Activated CD4-positive, alpha-beta T cell treated with anti-CD3 and anti-CD28 coated beads, Interleukin-2, amount 50 U/mL, for 16 hours (primary cell): ENCODE results near the gene PNPLA3.
A peak's percentile ranks its signal among the peaks of the same experiment; 100 is the strongest.

Experiments used
- DNase-seq: peaks from one replicate; pipeline ENCODE4 v3.0.0-alpha.2; 2020

PNPLA3 gene

GRCh38 chr22:43969021-43969878 is 45.6 kb downstream of the PNPLA3 start:
- DNase-seq: no peak

GRCh38 chr22:43969989-43970755 is 46.6 kb downstream of the PNPLA3 start:
- DNase-seq: no peak

GRCh38 chr22:43971112-43971511 is 47.5 kb downstream of the PNPLA3 start:
- no peak for DNase-seq

GRCh38 chr22:43972931-43973462 is 49.4 kb downstream of the PNPLA3 start:
- DNase-seq: no peak

GRCh38 chr22:43974028-43974545 is 50.5 kb downstream of the PNPLA3 start:
- DNase-seq: no peak

GRCh38 chr22:43975041-43975440 is 51.4 kb downstream of the PNPLA3 start:
- no peak for DNase-seq

GRCh38 chr22:43976861-43977795 is 53.5 kb downstream of the PNPLA3 start:
- no peak for DNase-seq

GRCh38 chr22:43978558-43978957 is 55.0 kb downstream of the PNPLA3 start:
- DNase-seq: no peak

GRCh38 chr22:43980579-43980978 is 57.0 kb downstream of the PNPLA3 start:
- no peak for DNase-seq

GRCh38 chr22:43980996-43981395 is 57.4 kb downstream of the PNPLA3 start:
- no peak for DNase-seq

- DNase-seq: no peak
Measured at GRCh38 chr22:43983808-43984207, 60.2 kb downstream of the PNPLA3 start.

GRCh38 chr22:43985532-43985931 is 61.9 kb downstream of the PNPLA3 start:
- no peak for DNase-seq

- DNase-seq: no peak
Measured at GRCh38 chr22:43988116-43988820, 64.7 kb downstream of the PNPLA3 start.

GRCh38 chr22:43988960-43989359 is 65.4 kb downstream of the PNPLA3 start:
- no peak for DNase-seq

- no peak for DNase-seq
Measured at GRCh38 chr22:43990044-43990443, 66.4 kb downstream of the PNPLA3 start.

- DNase-seq: no peak
Measured at GRCh38 chr22:43991316-43992020, 67.9 kb downstream of the PNPLA3 start.

- DNase-seq: no peak
Measured at GRCh38 chr22:43992331-43992821, 68.8 kb downstream of the PNPLA3 start.

- DNase-seq: peak; percentile 67
Measured at GRCh38 chr22:43993072-43993760, 69.6 kb downstream of the PNPLA3 start.

- no peak for DNase-seq
Measured at GRCh38 chr22:43994006-43994405, 70.4 kb downstream of the PNPLA3 start.

GRCh38 chr22:43994416-43994815 is 70.8 kb downstream of the PNPLA3 start:
- DNase-seq: no peak
